BJ (cell line): Measurements from ENCODE around the gene COL18A1. TPM values are rescaled to one million over a fixed set of nuclear protein-coding genes. Genes with fewer than 3 reads are reported as not detected.

ENCODE experiments used
- CTCF ChIA-PET: fragments of 350-600 bp; formaldehyde crosslinking; extraction: SDS; loops from one replicate; lab custom pipeline; 2021; ENCODE audit warnings: antibody characterized with exemption, inconsistent platforms; lab: Yijun Ruan, JAX
- POLR2A ChIA-PET: fragments of 300-600 bp; sonication (Branson Sonifier 250); formaldehyde crosslinking; extraction: SDS; loops from one replicate; lab custom pipeline; 2021; ENCODE audit warnings: antibody characterized with exemption; lab: Charles Lee
- DNase-seq: peaks from one replicate; pipeline ENCODE4 v3.0.0-alpha.2; 2011; ENCODE audit warnings: low read depth
- H3K27me3 ChIP-seq: 2 replicates; pipeline ENCODE4 v1.6.0; 2011; ENCODE audit warnings: low read length; ENCODE audit not compliant: control insufficient read depth, insufficient read depth
- H3K36me3 ChIP-seq: 2 replicates; pipeline ENCODE4 v1.5.1; 2011; ENCODE audit warnings: low read length; ENCODE audit not compliant: control insufficient read depth, insufficient read depth
- H3K4me3 ChIP-seq: 2 replicates; pipeline ENCODE4 v1.5.1; 2011; ENCODE audit warnings: low read depth, mild to moderate bottlenecking, control low read depth, low read length
- CTCF ChIP-seq: IDR thresholded peaks from 2 replicates; pipeline ENCODE4 v1.5.1; 2011; ENCODE audit warnings: low read depth, mild to moderate bottlenecking, control low read depth, inconsistent platforms, low read length, moderate library complexity; ENCODE audit not compliant: insufficient read depth
- polyA plus RNA-seq: library from polyadenylated mRNA; depleted of rRNA; stranded (reverse); fragments of >200 nt; gene quantifications from 2 replicates; pipeline ENCODE4 v1.2.3, GENCODE V29; 2011

COL18A1 gene
- polyA plus RNA-seq, 1 experiment = 99.7 TPM

GRCh38 chr21:45504021-45504515 lies 99.1 kb downstream of the COL18A1 start:
- no peak for TF ChIP-seq CTCF
- no peak for DNase-seq
- Histone ChIP-seq H3K27me3 (no peaks in the 10 kb centered on the region), H3K36me3 (peaks cover 2% of the 10 kb centered on the region; the same call in 1 of the 2 replicates), H3K4me3 (no peak overlapping the region)
- CTCF ChIA-PET = no interaction called here
- POLR2A ChIA-PET = no interaction called here

- no peak for DNase-seq
- ChIA-PET CTCF (no interaction called here), POLR2A (no interaction called here)
- Histone ChIP-seq H3K4me3 (no peak overlapping the region), H3K36me3 (peaks cover 2% of the 10 kb centered on the region; the same call in 1 of the 2 replicates), H3K27me3 (no peaks in the 10 kb centered on the region)
- TF ChIP-seq CTCF = no peak
These were observed 99.8 kb downstream of the COL18A1 start for GRCh38 chr21:45504516-45505415.

- H3K4me3 ChIP-seq = no peak overlapping the region
- no peaks in the 10 kb centered on the region for H3K27me3 ChIP-seq
- CTCF ChIA-PET = interaction anchor here (1.2 kb wide), 1 partner anchor 11 kb away, joined by 3 read pairs; no protein-coding TSS in a partner anchor
- TF ChIP-seq CTCF = no peak
- POLR2A ChIA-PET = no interaction called here
- H3K36me3 ChIP-seq = peaks cover 2% of the 10 kb centered on the region; the same call in 1 of the 2 replicates
- DNase-seq = no peak
These were observed 100.6 kb downstream of the COL18A1 start for GRCh38 chr21:45505416-45506021.

GRCh38 chr21:45506241-45506817 lies 101.4 kb downstream of the COL18A1 start:
- DNase-seq = no peak
- no peak overlapping the region for H3K4me3 ChIP-seq
- H3K27me3 ChIP-seq = no peaks in the 10 kb centered on the region
- TF ChIP-seq CTCF = no peak
- ChIA-PET POLR2A (no interaction called here), CTCF (interaction anchor here (1.2 kb wide), 1 partner anchor 10 kb away, joined by 3 read pairs; no protein-coding TSS in a partner anchor)
- peaks cover 2% of the 10 kb centered on the region; the same call in 1 of the 2 replicates for H3K36me3 ChIP-seq
